Activated T-cell treated with anti-CD3 and anti-CD28 coated beads, Interleukin-2, amount 50 U/mL, for 24 hours (primary cell): ENCODE measurements around the gene LRRC75A.

ENCODE experiments used
- DNase-seq: peaks from one replicate; pipeline ENCODE4 v3.0.0-alpha.2; 2020
- H3K27ac Mint-ChIP-seq: 2 replicates; pipeline ENCODE4 v1.8.0; 2020; ENCODE audit warnings: mild to moderate bottlenecking, mixed read lengths
- H3K27me3 Mint-ChIP-seq: 2 replicates; pipeline ENCODE4 v1.8.0; 2020; ENCODE audit warnings: mixed read lengths
- H3K36me3 Mint-ChIP-seq: 2 replicates; pipeline ENCODE4 v1.8.0; 2020; ENCODE audit warnings: low read depth, mixed read lengths
- H3K4me1 Mint-ChIP-seq: 2 replicates; pipeline ENCODE4 v1.8.0; 2020; ENCODE audit warnings: low read depth, mixed read lengths
- H3K4me3 Mint-ChIP-seq: 2 replicates; pipeline ENCODE4 v1.8.0; 2020; ENCODE audit warnings: mild to moderate bottlenecking, moderate library complexity, mixed read lengths
- H3K9me3 Mint-ChIP-seq: 2 replicates; pipeline ENCODE4 v1.8.0; 2020; ENCODE audit warnings: mixed read lengths

LRRC75A gene

GRCh38 chr17:16507918-16508533 lies 16.0 kb upstream of the LRRC75A start:
- H3K9me3 Mint-ChIP-seq: no peaks in the 10 kb centered on the region
- H3K36me3 Mint-ChIP-seq: no peaks in the 10 kb centered on the region
- H3K4me3 Mint-ChIP-seq: no peak overlapping the region
- H3K27ac Mint-ChIP-seq: no peak overlapping the region
- H3K4me1 Mint-ChIP-seq: peaks cover 2% of the 10 kb centered on the region
- no peak for DNase-seq
- H3K27me3 Mint-ChIP-seq: no peaks in the 10 kb centered on the region

- H3K36me3 Mint-ChIP-seq: no peaks in the 10 kb centered on the region
- no peak overlapping the region for H3K4me3 Mint-ChIP-seq
- no peak for DNase-seq
- no peaks in the 10 kb centered on the region for H3K27me3 Mint-ChIP-seq
- H3K9me3 Mint-ChIP-seq: no peaks in the 10 kb centered on the region
- no peak overlapping the region for H3K27ac Mint-ChIP-seq
- no peaks in the 10 kb centered on the region for H3K4me1 Mint-ChIP-seq
Measured at GRCh38 chr17:16506188-16506587, 14.2 kb upstream of the LRRC75A start.

GRCh38 chr17:16504984-16505383 lies 13.0 kb upstream of the LRRC75A start:
- DNase-seq: no peak
- Mint-ChIP-seq H3K4me3 (no peak overlapping the region), H3K36me3 (no peaks in the 10 kb centered on the region), H3K27me3 (no peaks in the 10 kb centered on the region), H3K4me1 (no peaks in the 10 kb centered on the region), H3K27ac (no peak overlapping the region), H3K9me3 (no peaks in the 10 kb centered on the region)

GRCh38 chr17:16496820-16497489 lies 5.0 kb upstream of the LRRC75A start:
- no peak overlapping the region for H3K4me3 Mint-ChIP-seq
- H3K27ac Mint-ChIP-seq: no peak overlapping the region

GRCh38 chr17:16495980-16496819 lies 4.2 kb upstream of the LRRC75A start:
- no peaks in the 10 kb centered on the region for H3K9me3 Mint-ChIP-seq
- no peak overlapping the region for H3K4me3 Mint-ChIP-seq
- H3K36me3 Mint-ChIP-seq: no peaks in the 10 kb centered on the region
- H3K27me3 Mint-ChIP-seq: peaks cover 11% of the 10 kb centered on the region
- no peak for DNase-seq
- peaks cover 5% of the 10 kb centered on the region for H3K4me1 Mint-ChIP-seq
- H3K27ac Mint-ChIP-seq: no peak overlapping the region

More at GRCh38 chr17:16496820-16497489, 5.0 kb upstream of the LRRC75A start:
- Mint-ChIP-seq H3K27me3 (peaks cover 11% of the 10 kb centered on the region), H3K9me3 (no peaks in the 10 kb centered on the region), H3K36me3 (no peaks in the 10 kb centered on the region), H3K4me1 (peaks cover 3% of the 10 kb centered on the region)
- DNase-seq: no peak

GRCh38 chr17:16495561-16495960 lies 3.6 kb upstream of the LRRC75A start:
- peaks cover 11% of the 10 kb centered on the region for H3K4me1 Mint-ChIP-seq
- H3K9me3 Mint-ChIP-seq: no peaks in the 10 kb centered on the region
- no peak overlapping the region for H3K4me3 Mint-ChIP-seq
- peaks cover 11% of the 10 kb centered on the region for H3K27me3 Mint-ChIP-seq
- no peaks in the 10 kb centered on the region for H3K36me3 Mint-ChIP-seq
- H3K27ac Mint-ChIP-seq: no peak overlapping the region
- no peak for DNase-seq

GRCh38 chr17:16494059-16494458 lies 2.1 kb upstream of the LRRC75A start:
- peaks cover 15% of the 10 kb centered on the region for H3K27me3 Mint-ChIP-seq

GRCh38 chr17:16493531-16494046 lies 1.6 kb upstream of the LRRC75A start:
- peaks cover 15% of the 10 kb centered on the region for H3K27me3 Mint-ChIP-seq
- peaks cover 17% of the 10 kb centered on the region for H3K4me1 Mint-ChIP-seq
- no peak overlapping the region for H3K27ac Mint-ChIP-seq
- H3K4me3 Mint-ChIP-seq: no peak overlapping the region
- no peaks in the 10 kb centered on the region for H3K36me3 Mint-ChIP-seq
- no peaks in the 10 kb centered on the region for H3K9me3 Mint-ChIP-seq
- no peak for DNase-seq

More at GRCh38 chr17:16494059-16494458, 2.1 kb upstream of the LRRC75A start:
- Mint-ChIP-seq H3K4me1 (peaks cover 17% of the 10 kb centered on the region), H3K27ac (no peak overlapping the region), H3K4me3 (no peak overlapping the region), H3K9me3 (no peaks in the 10 kb centered on the region), H3K36me3 (no peaks in the 10 kb centered on the region)
- DNase-seq: no peak

GRCh38 chr17:16492613-16493530 lies 879 bp upstream of the LRRC75A start:
- no peak for DNase-seq
- no peaks in the 10 kb centered on the region for H3K9me3 Mint-ChIP-seq
- peaks cover 17% of the 10 kb centered on the region for H3K4me1 Mint-ChIP-seq
- no peak overlapping the region for H3K27ac Mint-ChIP-seq
- H3K27me3 Mint-ChIP-seq: peaks cover 10% of the 10 kb centered on the region
- H3K4me3 Mint-ChIP-seq: peak overlapping the region; percentile 65
- H3K36me3 Mint-ChIP-seq: no peaks in the 10 kb centered on the region

GRCh38 chr17:16491131-16491702 lies 776 bp downstream of the LRRC75A start:
- Mint-ChIP-seq H3K36me3 (no peaks in the 10 kb centered on the region), H3K9me3 (no peaks in the 10 kb centered on the region), H3K4me1 (peaks cover 17% of the 10 kb centered on the region), H3K27me3 (peaks cover 8% of the 10 kb centered on the region), H3K27ac (no peak overlapping the region), H3K4me3 (peak overlapping the region; percentile 75)
- DNase-seq: peak; percentile 54

- no peak for DNase-seq
- no peaks in the 10 kb centered on the region for H3K9me3 Mint-ChIP-seq
- H3K36me3 Mint-ChIP-seq: no peaks in the 10 kb centered on the region
- H3K4me3 Mint-ChIP-seq: no peak overlapping the region
- no peak overlapping the region for H3K27ac Mint-ChIP-seq
- H3K27me3 Mint-ChIP-seq: peaks cover 8% of the 10 kb centered on the region
- peaks cover 17% of the 10 kb centered on the region for H3K4me1 Mint-ChIP-seq
Measured at GRCh38 chr17:16489431-16489830, 2.6 kb downstream of the LRRC75A start.

GRCh38 chr17:16488968-16489337 lies 3.0 kb downstream of the LRRC75A start:
- H3K27me3 Mint-ChIP-seq: peaks cover 8% of the 10 kb centered on the region

GRCh38 chr17:16488186-16488967 lies 3.6 kb downstream of the LRRC75A start:
- no peak overlapping the region for H3K27ac Mint-ChIP-seq
- no peak overlapping the region for H3K4me3 Mint-ChIP-seq
- H3K27me3 Mint-ChIP-seq: peaks cover 8% of the 10 kb centered on the region

More at GRCh38 chr17:16488968-16489337, 3.0 kb downstream of the LRRC75A start:
- H3K4me1 Mint-ChIP-seq: peaks cover 17% of the 10 kb centered on the region
- no peak overlapping the region for H3K4me3 Mint-ChIP-seq
- H3K27ac Mint-ChIP-seq: no peak overlapping the region
- DNase-seq: no peak
- H3K9me3 Mint-ChIP-seq: no peaks in the 10 kb centered on the region
- H3K36me3 Mint-ChIP-seq: no peaks in the 10 kb centered on the region

More at GRCh38 chr17:16488186-16488967, 3.6 kb downstream of the LRRC75A start:
- H3K4me1 Mint-ChIP-seq: peaks cover 17% of the 10 kb centered on the region
- no peaks in the 10 kb centered on the region for H3K9me3 Mint-ChIP-seq
- no peak for DNase-seq
- H3K36me3 Mint-ChIP-seq: no peaks in the 10 kb centered on the region
